ENCODE measurements around the gene CARD18.
"Not testable (repeated sequence)": the region's sequence is repeated elsewhere in the genome, so short reads cannot be mapped to it uniquely, and the experiment has no call there.

CARD18 gene

GRCh38 chr11:105132716-105133511 is 6.7 kb downstream of the CARD18 start:
- DNase-seq: no peak

DNA sequence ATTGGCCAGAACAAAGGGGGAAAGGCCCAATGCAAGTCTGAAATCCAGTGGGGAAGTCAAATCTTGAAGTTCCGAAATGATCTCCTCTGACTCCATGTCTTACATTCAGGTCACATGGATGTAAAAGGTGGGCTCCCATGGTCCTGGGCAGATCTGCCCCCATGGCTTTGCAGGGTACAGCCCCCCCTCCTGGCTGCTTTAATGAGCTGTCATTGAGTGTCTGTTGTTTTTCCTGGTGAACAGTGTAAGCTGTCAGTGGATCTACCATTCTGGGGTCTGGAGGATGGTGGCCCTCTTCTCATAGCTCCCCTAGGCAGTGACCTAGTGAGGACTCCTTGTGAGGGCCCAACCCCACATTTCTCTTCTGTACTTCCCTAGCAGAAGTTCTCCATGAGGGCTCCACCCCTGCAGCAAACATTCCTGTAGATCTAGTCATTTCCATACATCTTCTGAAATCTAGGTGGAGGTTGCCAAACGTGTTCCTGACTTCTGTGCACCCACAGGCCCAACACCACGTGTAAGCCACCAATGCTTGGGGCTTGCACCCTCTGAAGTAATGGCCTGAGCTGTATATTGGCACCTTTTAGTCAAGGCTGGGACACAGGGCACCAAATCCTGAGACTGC is 9.3 kb downstream of the CARD18 start:
- DNase-seq: no peak

DNA sequence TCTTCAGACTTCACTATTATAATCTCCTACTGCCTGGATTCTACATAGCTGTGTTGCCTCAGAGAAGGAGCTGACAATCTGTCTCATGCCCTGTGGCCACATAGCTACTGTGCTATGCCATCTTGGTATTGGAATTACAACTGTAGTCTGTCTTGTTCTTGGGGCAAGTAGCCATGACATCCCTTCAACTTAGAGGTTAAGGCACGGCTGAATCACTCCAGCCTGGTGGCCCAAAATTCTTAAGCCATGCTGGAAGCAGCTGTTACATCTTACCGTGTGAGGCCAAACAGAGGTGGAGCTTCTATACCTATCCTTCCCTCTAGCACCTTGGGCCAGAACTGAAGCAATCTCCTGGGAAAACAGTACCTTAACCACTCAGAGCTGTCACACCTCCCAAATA is 14.8 kb downstream of the CARD18 start:
- DNase-seq: no peak

GRCh38 chr11:105111145-105111944 is 28.2 kb downstream of the CARD18 start:
- DNase-seq: no peak

GRCh38 chr11:105110688-105111030 is 28.9 kb downstream of the CARD18 start:
- no peak for DNase-seq

GRCh38 chr11:105109855-105110687 is 29.5 kb downstream of the CARD18 start:
- DNase-seq: no peak

DNA sequence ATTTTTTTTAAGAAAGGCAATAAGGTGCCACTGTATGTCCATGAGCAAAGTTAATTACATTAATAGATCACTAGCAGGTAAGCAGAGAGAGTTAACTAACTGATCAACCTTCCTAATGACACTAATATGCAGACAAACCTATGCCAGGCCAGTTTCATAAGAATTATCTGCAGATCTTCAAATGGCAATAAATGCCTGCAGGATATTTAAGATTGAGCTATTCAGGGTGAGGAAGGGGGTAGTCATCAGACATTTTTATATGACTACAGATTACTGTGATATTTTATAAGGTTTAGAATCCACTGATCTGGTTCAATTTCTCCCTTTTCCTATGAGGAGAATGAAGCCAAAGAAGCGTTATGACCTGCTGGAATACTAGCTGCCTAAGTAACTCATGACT is 30.2 kb downstream of the CARD18 start:
- no peak for DNase-seq

DNA sequence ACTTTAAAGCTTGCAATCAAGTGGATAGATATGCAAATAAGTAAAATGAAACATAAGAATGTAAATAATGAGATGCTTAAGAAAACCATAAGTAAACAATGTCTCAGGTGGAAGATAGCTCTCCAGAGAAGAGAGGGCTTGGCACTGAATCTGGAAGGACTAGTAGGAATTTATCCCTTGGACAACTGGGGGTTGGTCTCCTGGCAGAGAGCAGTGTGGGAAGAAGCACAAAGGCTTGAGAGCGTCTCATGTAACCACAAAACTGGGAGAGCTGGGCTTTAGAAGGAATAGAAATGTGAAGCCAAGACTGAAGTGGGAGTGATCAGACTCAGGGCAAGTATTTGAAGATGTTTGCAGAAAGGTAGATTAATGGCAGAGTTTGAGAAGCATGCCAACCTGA is 31.3 kb downstream of the CARD18 start:
- no peak for DNase-seq

DNA sequence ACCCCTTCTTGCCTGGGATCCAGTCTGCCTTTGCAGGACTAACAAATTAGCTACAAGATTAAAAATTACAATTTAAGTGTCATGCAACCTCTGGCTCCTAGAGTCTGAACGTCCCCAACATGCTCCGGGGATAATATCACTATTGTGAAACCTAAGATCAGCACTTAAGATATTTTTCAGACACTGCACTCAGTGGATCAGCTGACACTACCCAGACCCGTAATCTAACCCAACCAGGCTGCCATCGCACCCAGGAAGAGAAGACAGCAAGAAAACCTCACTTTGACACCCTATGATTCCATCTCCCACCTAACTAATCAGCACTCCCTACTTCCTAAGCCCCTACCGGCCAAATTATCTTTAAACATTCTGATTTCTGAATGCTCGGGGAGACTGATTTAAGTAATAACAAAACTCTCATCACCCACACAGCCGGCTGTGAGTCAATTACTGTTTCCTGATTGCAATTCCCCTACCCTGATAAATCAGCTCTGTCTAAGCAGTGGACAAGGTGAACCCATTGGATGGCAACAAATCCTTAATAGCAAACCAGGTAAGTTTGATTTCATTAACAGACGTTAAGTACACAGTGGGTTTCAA is 32.2 kb downstream of the CARD18 start:
- not testable (repeated sequence) for DNase-seq

DNA sequence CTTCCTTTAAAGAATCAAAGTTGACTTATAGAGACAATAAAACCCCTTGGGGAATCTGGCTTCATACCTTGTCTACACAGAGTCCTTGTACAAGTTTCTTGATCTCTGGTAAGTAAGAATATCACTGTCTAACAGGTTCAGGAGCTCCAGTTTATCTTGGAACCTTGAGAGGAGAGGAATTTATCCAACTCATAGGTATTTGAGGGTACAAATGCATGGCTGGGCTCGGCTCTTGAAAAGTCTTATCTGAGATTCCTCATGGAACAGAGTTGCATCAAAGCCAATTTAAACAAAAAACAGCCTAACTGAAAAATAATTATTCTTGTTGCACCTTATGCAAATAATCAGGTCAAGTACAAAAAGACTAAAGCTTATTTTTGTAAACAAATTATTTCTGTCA is 33.4 kb downstream of the CARD18 start:
- no peak for DNase-seq

- DNase-seq: no peak
These were observed 35.3 kb downstream of the CARD18 start for GRCh38 chr11:105104292-105104691.

DNA sequence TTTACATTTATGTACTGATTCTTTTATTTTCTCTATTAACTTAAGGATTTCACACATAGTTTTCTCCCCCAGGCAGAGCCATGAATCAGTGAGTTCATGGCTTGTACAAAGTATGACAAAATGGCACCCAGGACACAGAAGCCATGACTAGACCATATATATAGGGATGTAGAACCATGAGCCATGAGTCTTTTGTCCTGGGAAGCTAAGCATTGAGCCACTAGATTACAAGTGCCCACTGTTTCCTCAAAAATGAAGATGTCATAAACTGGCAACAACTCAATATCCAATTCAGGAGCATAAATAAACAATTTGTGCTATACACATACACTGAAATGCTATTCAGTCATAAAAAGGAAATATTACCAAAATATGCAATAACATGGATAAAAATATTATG is 36.2 kb downstream of the CARD18 start:
- DNase-seq: no peak

GRCh38 chr11:105102079-105102581 is 37.4 kb downstream of the CARD18 start:
- DNase-seq: not testable (repeated sequence)

- DNase-seq: no peak
These were observed 38.5 kb downstream of the CARD18 start for GRCh38 chr11:105100981-105101630.

DNA sequence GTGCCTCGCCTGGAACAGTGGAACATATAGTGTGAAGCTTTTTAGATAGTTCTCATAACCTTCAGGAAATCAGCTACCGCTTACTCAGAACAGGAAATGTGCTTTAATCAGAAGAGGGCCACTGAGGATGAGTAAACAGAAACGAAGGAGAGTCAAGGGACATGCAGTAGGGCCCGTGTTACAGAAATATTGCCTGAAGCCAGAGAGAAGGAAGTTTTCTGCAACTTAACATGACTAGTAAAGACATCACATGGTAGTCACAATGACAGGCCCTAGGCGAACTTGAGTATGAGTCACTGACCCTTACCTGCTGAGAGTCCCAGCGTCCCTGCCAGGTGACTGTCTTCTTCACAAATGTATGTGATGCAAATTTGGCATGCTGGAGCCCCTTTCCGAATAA is 39.4 kb downstream of the CARD18 start:
- no peak for DNase-seq

- DNase-seq: not testable (repeated sequence)
These were observed 40.0 kb downstream of the CARD18 start for GRCh38 chr11:105099594-105099993.

DNA sequence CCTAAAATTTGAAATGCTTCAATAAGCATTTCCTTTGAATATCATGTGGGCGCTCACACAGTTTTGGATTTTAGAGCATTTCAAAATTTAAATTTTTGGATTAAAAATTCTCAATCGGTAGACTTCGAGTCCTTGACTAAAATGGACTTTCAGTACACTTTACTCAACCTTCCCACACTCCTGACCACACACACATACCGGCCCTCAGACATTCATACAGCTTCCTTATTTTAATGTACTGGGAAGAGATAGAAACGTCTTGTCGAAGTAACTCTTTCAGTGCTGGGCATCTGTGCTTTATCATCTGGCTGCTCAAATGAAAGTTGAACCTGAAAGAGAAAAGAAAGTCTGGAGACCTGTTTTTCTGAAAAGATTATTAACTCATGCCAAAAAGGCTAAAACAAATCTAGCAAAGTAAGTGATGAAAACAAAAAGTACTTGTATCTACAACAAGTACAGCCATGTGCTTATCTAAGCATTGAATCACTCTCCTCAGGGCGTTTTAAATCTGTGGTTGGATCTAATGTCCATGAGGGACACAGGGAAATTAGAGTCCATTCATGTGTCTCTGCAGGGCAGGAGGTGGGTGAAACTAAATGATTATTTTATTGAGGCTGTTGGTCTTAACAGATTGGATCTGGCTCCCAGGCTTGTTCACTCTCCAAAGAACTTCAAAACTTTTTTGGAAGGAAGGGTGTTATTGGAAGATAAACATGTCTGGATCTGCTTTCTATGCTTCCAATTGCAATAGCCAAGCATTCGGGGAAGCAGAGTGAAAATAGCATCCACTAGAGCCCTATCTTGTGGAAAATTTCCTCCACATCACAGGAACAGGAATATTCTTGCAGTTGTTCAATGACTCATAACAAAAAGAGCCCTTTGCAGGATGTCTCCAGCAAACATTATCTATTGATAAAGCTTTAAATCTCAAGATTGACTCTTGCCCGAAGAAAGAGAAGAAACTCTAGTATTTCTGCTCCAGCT is 47.0 kb downstream of the CARD18 start:
- DNase-seq: no peak

Data from NCI-H1694 (cell line).